Measurements from ENCODE around the gene TXNDC9. TPM values are rescaled to one million over a fixed set of nuclear protein-coding genes. Genes with fewer than 3 reads are reported as not detected.
"Not testable (repeated sequence)": the region's sequence is repeated elsewhere in the genome, so short reads cannot be mapped to it uniquely, and the experiment has no call there.

The TXNDC9 gene
- total RNA-seq, 4 donors from 2014 or later: 11.3 to 41.5 (median 33.2) TPM

GRCh38 chr2:99278793-99279291 lies 57.3 kb downstream of the TXNDC9 start:
- in situ Hi-C loops (cut with MboI; ENCODE audit: low pct_ligation_motif_present in 1 of 4, low pct_unique_long_range_greater_than_20kb in 1 of 4, low sequenced_read_pairs in 3 of 4) (no loop called here), intact Hi-C loops (cut with DNase I; ENCODE audit: low total_unique reads) (no loop called here)
- DNase-seq: no peak
- Histone ChIP-seq H3K4me3 (no peak overlapping the region), H3K27ac (no peak overlapping the region), H3K9me3 (no peaks in the 10 kb centered on the region), H3K27me3 (no peaks in the 10 kb centered on the region), H3K4me1 (no peaks in the 10 kb centered on the region), H3K36me3 (no peaks in the 10 kb centered on the region)
- 82 to 100% methylated on average over 2 of the region's 2 CpGs for WGBS, 2 donors (ENCODE audit: low coverage in 1 of 2)
- no peak for TF ChIP-seq POLR2AphosphoS5 (IDR thresholded peaks at IDR 0.05)
- TF ChIP-seq, protein P1, sequence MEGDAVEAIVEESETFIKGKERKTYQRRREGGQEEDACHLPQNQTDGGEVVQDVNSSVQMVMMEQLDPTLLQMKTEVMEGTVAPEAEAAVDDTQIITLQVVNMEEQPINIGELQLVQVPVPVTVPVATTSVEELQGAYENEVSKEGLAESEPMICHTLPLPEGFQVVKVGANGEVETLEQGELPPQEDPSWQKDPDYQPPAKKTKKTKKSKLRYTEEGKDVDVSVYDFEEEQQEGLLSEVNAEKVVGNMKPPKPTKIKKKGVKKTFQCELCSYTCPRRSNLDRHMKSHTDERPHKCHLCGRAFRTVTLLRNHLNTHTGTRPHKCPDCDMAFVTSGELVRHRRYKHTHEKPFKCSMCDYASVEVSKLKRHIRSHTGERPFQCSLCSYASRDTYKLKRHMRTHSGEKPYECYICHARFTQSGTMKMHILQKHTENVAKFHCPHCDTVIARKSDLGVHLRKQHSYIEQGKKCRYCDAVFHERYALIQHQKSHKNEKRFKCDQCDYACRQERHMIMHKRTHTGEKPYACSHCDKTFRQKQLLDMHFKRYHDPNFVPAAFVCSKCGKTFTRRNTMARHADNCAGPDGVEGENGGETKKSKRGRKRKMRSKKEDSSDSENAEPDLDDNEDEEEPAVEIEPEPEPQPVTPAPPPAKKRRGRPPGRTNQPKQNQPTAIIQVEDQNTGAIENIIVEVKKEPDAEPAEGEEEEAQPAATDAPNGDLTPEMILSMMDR (IDR thresholded peaks at IDR 0.05): no peak

GRCh38 chr2:99278195-99278765 lies 57.9 kb downstream of the TXNDC9 start:
- intact Hi-C loops (cut with DNase I; ENCODE audit: low total_unique reads); H3K9me3 ChIP-seq; in situ Hi-C loops (cut with MboI; ENCODE audit: low pct_ligation_motif_present in 1 of 4, low pct_unique_long_range_greater_than_20kb in 1 of 4, low sequenced_read_pairs in 3 of 4); H3K27ac ChIP-seq; H3K27me3 ChIP-seq; H3K36me3 ChIP-seq; H3K4me1 ChIP-seq; DNase-seq; H3K4me3 ChIP-seq: not testable (repeated sequence)
- 86 to 93% methylated on average over 4 to 5 of the region's 5 CpGs for WGBS, 2 donors (ENCODE audit: low coverage in 1 of 2)

DNA sequence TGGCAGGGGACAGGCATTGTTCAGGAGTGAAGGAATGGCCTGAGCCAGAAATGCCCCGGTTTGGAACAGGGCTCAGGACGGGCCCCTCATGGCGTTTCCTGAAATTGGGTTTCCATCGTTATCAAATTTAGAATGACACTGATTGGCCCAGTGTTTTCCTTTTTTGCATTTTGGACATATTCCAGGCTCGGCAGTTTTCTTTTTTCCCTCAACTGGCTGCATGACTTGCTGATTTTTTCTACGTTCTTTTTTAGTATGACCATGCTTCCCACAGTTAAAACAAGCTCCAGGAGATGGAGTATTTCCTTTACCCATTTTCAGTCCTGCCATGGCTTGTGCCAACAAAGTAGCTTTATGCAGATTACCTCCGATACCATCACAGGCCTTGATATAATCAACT lies 60.3 kb downstream of the TXNDC9 start:
- no peak for DNase-seq
- in situ Hi-C loops (cut with MboI; ENCODE audit: low pct_ligation_motif_present in 1 of 4, low pct_unique_long_range_greater_than_20kb in 1 of 4, low sequenced_read_pairs in 3 of 4): no loop called here
- Histone ChIP-seq H3K27ac (no peak overlapping the region), H3K27me3 (no peaks in the 10 kb centered on the region), H3K36me3 (no peaks in the 10 kb centered on the region), H3K4me3 (no peak overlapping the region), H3K4me1 (no peaks in the 10 kb centered on the region), H3K9me3 (peaks cover 0 to 7% of the 10 kb centered on the region in 2 donors)
- intact Hi-C loops (cut with DNase I; ENCODE audit: low total_unique reads): loop anchor here (1.0 kb wide), 1 partner anchor 18 kb away; no protein-coding TSS in a partner anchor
- 59 to 85% methylated on average over 3 to 7 of the region's 7 CpGs for WGBS, 2 donors (ENCODE audit: low coverage in 1 of 2)
- no peak for TF ChIP-seq EP300 (IDR thresholded peaks at IDR 0.05; ENCODE audit: low read depth)
- TF ChIP-seq POLR2A (IDR thresholded peaks at IDR 0.05): no peak

Other genes starting within 250 kb of the TXNDC9 start
- 1 to 10 TPM in 2 of 4 donors, under 1 TPM in 1, not detected in 1; 0.82 to 3.7 (median 1.8) TPM for gene C2orf15, start 194.6 kb downstream of the TXNDC9 start, total RNA-seq
- 10 to 100 TPM in 3 of 4 donors, 1 to 10 TPM in 1; 7.5 to 18.5 (median 13.6) TPM for gene TSGA10, start 181.4 kb downstream of the TXNDC9 start, total RNA-seq
- 10 to 100 TPM in 1 of 4 donors, 1 to 10 TPM in 2, not detected in 1; 6.0 to 19.9 (median 7.8) TPM for gene LIPT1, start 181.4 kb downstream of the TXNDC9 start, total RNA-seq
- 10 to 100 TPM in 3 of 4 donors, 1 to 10 TPM in 1; 5.0 to 30.6 (median 24.0) TPM for gene MITD1, start 155.3 kb downstream of the TXNDC9 start, total RNA-seq
- gene MRPL30, start 155.1 kb downstream of the TXNDC9 start, total RNA-seq: 10 to 100 TPM; 12.5 to 23.0 (median 17.6) TPM
- not detected for gene LYG2, start 80.7 kb downstream of the TXNDC9 start, total RNA-seq
- 1 to 10 TPM in 1 of 4 donors, not detected in 3; 1.5 TPM for gene LYG1, start 35.1 kb downstream of the TXNDC9 start, total RNA-seq
- 10 to 100 TPM; 13.1 to 32.6 (median 20.6) TPM for gene EIF5B, start 1.1 kb upstream of the TXNDC9 start, total RNA-seq
- gene REV1, start 153.7 kb upstream of the TXNDC9 start, total RNA-seq: 100 to 1,000 TPM in 2 of 4 donors, 10 to 100 TPM in 2; 23.2 to 199 (median 73.5) TPM